ENCODE results near the gene RAB42. TPM values are rescaled to one million over a fixed set of nuclear protein-coding genes. Genes with fewer than 3 reads are reported as not detected.
"Not testable (repeated sequence)": the region's sequence is repeated elsewhere in the genome, so short reads cannot be mapped to it uniquely, and the experiment has no call there.

RAB42 gene
- total RNA-seq, 1 donor from 2014 or later = 7.0 TPM

DNA sequence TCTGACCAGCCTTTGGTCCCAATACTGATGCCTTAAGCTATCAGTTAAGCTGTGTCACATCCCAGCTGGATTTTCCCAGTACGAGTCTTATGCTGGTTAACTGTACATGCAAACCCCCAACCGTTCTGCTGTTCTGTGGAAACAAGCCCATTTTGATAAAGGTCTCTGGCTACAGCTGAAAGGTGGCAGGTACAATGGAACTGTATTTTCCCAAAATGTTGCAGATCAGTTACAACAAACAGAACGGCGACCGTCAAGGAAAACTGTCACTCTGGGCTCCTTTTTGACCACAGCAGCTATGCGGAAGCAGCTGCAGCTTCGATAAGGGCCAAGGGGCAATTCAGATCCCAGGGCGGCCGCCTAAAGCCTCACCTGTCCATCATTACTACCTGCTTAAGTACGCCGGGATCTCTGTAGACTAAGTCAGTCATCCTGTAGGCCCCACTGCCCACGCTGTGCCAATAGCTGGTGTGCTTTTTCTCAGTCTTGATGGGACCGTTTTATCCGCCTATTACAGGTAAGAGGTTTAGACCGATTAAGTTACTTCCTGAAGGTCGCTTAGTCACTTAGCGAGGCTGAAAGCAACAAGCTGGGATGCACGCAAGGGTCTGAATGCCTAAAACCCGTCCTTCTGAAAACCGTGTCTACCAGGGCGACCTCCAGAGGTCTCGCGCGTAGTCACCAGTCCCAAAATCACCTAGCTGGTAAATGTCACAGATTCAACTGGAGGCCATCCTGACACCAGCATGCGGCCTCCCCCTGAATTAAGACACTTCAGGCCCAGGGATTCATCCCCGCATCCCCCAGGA lies 11.1 kb upstream of the RAB42 start:
- H3K27me3 ChIP-seq (ENCODE audit: low read depth) = no peaks in the 10 kb centered on the region
- DNase-seq = peak; percentile 60
- peak overlapping the region; percentile 96 for H3K4me3 ChIP-seq
- intact Hi-C loops (cut with DNase I) = no loop called here
- H3K4me1 ChIP-seq = peaks cover 32% of the 10 kb centered on the region
- peak overlapping the region; percentile 91 for H3K27ac ChIP-seq
- TF ChIP-seq, protein P1, sequence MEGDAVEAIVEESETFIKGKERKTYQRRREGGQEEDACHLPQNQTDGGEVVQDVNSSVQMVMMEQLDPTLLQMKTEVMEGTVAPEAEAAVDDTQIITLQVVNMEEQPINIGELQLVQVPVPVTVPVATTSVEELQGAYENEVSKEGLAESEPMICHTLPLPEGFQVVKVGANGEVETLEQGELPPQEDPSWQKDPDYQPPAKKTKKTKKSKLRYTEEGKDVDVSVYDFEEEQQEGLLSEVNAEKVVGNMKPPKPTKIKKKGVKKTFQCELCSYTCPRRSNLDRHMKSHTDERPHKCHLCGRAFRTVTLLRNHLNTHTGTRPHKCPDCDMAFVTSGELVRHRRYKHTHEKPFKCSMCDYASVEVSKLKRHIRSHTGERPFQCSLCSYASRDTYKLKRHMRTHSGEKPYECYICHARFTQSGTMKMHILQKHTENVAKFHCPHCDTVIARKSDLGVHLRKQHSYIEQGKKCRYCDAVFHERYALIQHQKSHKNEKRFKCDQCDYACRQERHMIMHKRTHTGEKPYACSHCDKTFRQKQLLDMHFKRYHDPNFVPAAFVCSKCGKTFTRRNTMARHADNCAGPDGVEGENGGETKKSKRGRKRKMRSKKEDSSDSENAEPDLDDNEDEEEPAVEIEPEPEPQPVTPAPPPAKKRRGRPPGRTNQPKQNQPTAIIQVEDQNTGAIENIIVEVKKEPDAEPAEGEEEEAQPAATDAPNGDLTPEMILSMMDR (IDR thresholded peaks at IDR 0.05) = no peak
- ATAC-seq = peak; percentile 43
- H3K36me3 ChIP-seq = peaks cover 43% of the 10 kb centered on the region
- no peaks in the 10 kb centered on the region for H3K9me3 ChIP-seq

DNA sequence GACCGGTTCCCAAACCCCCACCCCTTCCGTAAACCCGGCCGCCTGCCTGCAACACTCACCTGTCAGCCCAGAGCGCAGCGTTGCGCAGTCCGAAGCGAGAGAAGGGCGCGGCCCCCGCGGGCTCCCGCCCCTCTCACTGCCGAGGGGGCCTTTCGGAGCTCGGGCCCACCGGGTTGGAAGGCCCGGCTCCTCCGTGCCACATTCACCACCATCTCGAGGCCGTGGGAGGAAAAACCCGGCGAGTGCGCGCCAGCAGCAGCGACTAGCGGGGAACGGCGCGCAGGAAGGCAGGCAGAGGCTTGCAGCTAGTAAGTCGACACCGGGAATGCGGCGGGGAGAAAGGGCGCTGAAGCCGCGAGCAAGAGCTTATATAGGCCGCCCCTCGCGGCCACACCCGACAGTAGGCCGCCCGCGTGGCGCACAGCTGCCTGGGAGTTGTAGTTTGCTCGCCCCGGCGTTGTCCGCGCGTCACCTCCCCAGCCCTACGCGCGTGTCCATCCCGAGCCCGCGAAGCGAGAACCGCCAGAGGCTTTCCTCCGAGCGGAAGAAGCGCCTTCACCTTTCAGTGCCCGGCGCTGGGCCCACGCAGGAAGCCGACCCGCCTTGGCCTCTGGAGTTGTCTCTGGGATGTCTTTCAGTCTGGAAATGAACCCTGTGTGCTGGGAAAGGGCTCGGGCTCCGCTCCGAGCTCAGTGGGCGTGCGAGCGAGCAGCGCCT lies 10.4 kb upstream of the RAB42 start:
- TF ChIP-seq, protein P1 (IDR thresholded peaks at IDR 0.05) = peak; percentile 16
- Histone ChIP-seq H3K9me3 (no peaks in the 10 kb centered on the region), H3K27ac (peak overlapping the region; percentile 91), H3K27me3 (ENCODE audit: low read depth) (no peaks in the 10 kb centered on the region), H3K4me1 (peaks cover 32% of the 10 kb centered on the region), H3K36me3 (peaks cover 39% of the 10 kb centered on the region), H3K4me3 (peak overlapping the region; percentile 96)
- ATAC-seq (peak; percentile 99), DNase-seq (peak; percentile 98)
- intact Hi-C loops (cut with DNase I) = no loop called here

DNA sequence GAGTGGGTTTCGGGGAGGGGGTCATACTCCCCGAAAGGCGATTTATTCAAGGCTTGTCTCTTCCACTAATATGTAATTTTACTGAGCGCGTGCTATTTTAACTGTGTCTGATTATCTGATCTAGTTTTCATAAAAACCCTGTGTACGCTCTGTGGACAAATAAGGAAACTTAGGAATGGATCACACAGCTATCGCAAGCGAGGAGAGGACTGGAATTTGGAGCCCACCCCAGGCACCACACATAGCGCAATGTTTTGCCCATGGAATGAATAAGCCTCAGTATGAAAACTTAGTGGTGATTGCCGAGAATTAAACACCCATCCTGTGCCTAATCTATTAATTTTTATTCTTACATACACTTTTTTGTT lies 9.8 kb upstream of the RAB42 start:
- Histone ChIP-seq H3K27ac (peak overlapping the region; percentile 91), H3K9me3 (no peaks in the 10 kb centered on the region), H3K27me3 (ENCODE audit: low read depth) (no peaks in the 10 kb centered on the region), H3K4me1 (peaks cover 32% of the 10 kb centered on the region), H3K4me3 (peak overlapping the region; percentile 96), H3K36me3 (peaks cover 34% of the 10 kb centered on the region)
- TF ChIP-seq, protein P1 (IDR thresholded peaks at IDR 0.05) = no peak
- intact Hi-C loops (cut with DNase I) = no loop called here
- DNase-seq (no peak), ATAC-seq (peak; percentile 2 to 33)

DNA sequence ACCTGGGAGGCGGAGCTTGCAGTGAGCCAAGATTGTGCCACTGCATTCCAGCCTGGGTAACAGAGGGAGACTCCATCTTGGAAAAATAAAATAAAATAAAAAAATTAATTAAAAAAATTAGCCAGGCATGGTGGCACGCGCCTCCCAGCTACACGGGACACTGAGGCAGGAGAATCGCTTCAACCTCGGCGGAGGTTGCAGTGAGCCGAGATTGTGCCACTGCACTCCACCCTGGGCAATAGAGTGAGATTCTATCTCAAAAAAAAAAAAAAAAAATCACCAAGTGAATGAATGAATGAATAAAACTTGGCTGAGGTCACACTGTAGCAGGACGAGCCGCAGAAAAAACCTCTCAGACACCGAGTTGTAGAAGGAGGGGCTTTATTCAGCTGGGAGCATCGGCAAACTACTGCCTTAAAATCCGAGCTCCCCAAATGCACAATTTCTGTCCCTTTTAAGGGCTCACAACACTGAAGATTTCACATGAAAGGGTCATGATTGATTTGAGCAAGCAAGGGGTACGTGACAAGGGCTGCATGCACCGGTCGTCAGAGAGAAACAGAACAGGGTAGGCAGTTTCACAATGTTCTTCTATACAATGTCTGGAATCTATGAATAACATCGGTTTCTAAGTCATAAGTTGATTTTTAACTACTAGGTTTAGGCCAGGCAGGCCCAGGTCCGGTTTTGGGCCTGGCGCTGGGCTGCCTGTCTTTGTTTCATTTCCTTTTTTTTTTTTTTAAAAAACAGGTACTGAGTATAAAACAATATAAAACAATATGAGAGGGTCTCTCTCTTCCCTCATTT lies 5.3 kb upstream of the RAB42 start:
- H3K36me3 ChIP-seq; DNase-seq; ATAC-seq; H3K9me3 ChIP-seq; H3K27me3 ChIP-seq (ENCODE audit: low read depth); intact Hi-C loops (cut with DNase I); H3K27ac ChIP-seq; H3K4me3 ChIP-seq: not testable (repeated sequence)
- H3K4me1 ChIP-seq = peaks cover 19% of the 10 kb centered on the region

DNA sequence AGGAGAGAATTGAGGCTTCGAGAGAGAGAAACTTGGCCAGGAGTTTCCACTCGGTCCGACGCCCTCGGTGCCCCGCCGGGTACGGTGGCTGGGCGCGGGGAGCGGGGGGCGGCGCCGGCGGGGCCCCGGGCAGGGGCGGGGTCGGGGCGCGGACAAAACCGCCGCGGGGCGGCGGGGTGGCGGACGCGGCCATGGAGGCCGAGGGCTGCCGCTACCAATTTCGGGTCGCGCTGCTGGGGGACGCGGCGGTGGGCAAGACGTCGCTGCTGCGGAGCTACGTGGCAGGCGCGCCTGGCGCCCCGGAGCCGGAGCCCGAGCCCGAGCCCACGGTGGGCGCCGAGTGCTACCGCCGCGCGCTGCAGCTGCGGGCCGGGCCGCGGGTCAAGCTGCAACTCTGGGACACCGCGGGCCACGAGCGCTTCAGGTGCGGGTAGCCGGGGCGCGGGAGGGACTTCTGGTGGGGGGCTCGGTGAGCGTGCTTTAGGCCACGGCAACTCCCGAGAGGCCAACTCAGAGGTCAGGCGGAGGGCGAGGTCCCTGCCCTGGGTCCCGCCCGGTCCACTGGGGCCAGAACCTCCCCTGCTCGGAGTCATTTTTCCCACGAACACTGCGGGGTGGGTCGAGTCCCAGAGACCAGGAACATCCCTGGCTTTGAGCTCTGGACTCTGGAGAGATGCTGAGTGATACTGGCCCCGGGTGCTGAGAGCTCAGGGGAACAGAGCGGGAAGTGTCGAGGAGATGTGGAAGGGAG lies 431 bp downstream of the RAB42 start:
- no peaks in the 10 kb centered on the region for H3K27me3 ChIP-seq (ENCODE audit: low read depth)
- H3K9me3 ChIP-seq = no peaks in the 10 kb centered on the region
- TF ChIP-seq, protein P1 (IDR thresholded peaks at IDR 0.05) = no peak
- ATAC-seq (peak; percentile 68 to 76), DNase-seq (peak; percentile 50)
- H3K36me3 ChIP-seq = no peaks in the 10 kb centered on the region
- peak overlapping the region; percentile 63 for H3K4me3 ChIP-seq
- intact Hi-C loops (cut with DNase I) = no loop called here
- peaks cover 15% of the 10 kb centered on the region for H3K4me1 ChIP-seq
- H3K27ac ChIP-seq = peak overlapping the region; percentile 64

DNA sequence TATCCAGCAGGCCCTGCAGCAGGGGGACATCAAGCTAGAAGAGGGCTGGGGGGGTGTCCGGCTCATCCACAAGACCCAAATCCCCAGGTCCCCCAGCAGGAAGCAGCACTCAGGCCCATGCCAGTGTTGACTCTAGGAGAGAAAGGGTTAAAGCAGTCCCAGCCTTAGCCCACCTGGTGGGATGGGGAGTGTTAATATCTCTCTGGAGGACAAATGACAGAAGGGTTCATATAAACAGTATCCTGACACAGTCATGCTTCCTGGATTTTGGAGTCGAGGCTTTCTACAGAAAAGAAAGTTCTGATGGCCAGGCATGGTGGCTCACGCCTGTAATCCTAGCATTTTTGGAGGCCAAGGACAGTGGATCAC lies 1.9 kb downstream of the RAB42 start:
- H3K4me1 ChIP-seq = peaks cover 15% of the 10 kb centered on the region
- H3K9me3 ChIP-seq; H3K27ac ChIP-seq; H3K27me3 ChIP-seq (ENCODE audit: low read depth); DNase-seq; ATAC-seq; H3K4me3 ChIP-seq; H3K36me3 ChIP-seq; intact Hi-C loops (cut with DNase I): not testable (repeated sequence)

DNA sequence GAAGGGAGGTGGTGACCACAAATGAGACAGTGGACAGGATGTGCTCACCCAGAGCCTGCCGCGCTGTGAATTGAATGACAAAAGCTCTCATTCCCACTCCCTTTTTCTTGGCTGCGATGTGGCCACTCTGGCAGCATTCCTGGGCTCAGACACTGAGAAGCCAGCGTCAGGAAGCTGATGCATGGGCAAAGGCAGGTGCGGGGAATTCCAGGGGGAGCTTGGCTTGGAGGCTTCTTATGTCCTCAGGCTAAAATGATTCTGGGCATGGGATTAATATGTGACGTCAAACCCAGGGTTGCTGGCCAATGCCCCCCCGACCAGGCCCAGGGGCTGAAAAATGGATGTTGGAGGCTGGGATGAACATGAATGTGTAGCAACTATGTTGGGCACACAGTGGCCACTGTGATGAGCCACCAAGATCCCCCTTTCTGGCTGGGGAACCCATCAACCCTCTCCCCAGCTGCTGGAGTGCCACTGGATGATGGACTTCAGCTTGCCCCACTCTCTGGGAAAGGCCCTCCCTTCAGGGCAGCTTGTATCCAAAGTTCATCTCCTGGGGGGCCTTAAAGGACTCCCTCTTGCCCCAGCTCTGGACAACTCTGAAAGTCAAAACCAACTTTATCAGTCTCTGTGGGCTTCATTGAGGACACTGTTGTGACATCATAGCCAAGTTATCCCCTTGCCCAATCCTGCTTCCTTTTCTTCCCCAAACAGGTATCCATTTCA lies 2.8 kb downstream of the RAB42 start:
- ATAC-seq; H3K27ac ChIP-seq; H3K27me3 ChIP-seq (ENCODE audit: low read depth); H3K9me3 ChIP-seq; DNase-seq; H3K36me3 ChIP-seq; H3K4me3 ChIP-seq; intact Hi-C loops (cut with DNase I): not testable (repeated sequence)
- H3K4me1 ChIP-seq = peaks cover 15% of the 10 kb centered on the region

Measured in lower lobe of right lung (tissue), 2 donors.